Upper lobe of right lung (tissue), 1 donor: Measurements from ENCODE around the gene TNFRSF6B. TPM values are rescaled to one million over a fixed set of nuclear protein-coding genes. Genes with fewer than 3 reads are reported as not detected.

Experiments
- ATAC-seq: fragments of 200-7000 bp; cut with Tn5 transposase; one replicate; pipeline ENCODE4 v1.9.1; 2020; ENCODE audit warnings: mild to moderate bottlenecking, moderate library complexity
- DNase-seq: peaks from one replicate; pipeline ENCODE4 v3.0.0-alpha.2; 2020
- H3K27ac ChIP-seq: fragments of 200-600 bp; one replicate; pipeline ENCODE4 v1.8.0; 2022
- H3K27me3 ChIP-seq: fragments of 200-600 bp; one replicate; pipeline ENCODE4 v1.8.0; 2022; ENCODE audit warnings: mild to moderate bottlenecking
- H3K36me3 ChIP-seq: fragments of 200-600 bp; one replicate; pipeline ENCODE4 v1.8.0; 2022
- H3K4me1 ChIP-seq: fragments of 200-600 bp; one replicate; pipeline ENCODE4 v1.8.0; 2022
- H3K4me3 ChIP-seq: fragments of 200-600 bp; one replicate; pipeline ENCODE4 v1.8.0; 2022; ENCODE audit warnings: mild to moderate bottlenecking
- H3K9me3 ChIP-seq: fragments of 200-600 bp; one replicate; pipeline ENCODE4 v1.8.0; 2022
- intact Hi-C: fragments of 100-400 bp; cut with DNase I; formaldehyde crosslinking; loops from one replicate; pipeline ENCODE4 v1.11.0; 2022
- total RNA-seq: library from RNA; stranded (reverse); fragmentation: NEBNext Ultra II Directional; extraction: Animal tissue kit (Norgen Biotek cat#: 25700); gene quantifications from one replicate; pipeline ENCODE4 v1.2.1, GENCODE V29; 2021
- TF ChIP-seq, protein P1 (sequence below): fragments of 200-600 bp; IDR thresholded peaks from one replicate; pipeline ENCODE4 v1.8.0; 2022; ENCODE audit warnings: antibody characterized with exemption
- donor health status: DM: no; HTN: yes; CAD: no; lungs with severe emphysema.

Gene TNFRSF6B
- total RNA-seq, 1 donor from 2014 or later = 14.4 TPM

DNA sequence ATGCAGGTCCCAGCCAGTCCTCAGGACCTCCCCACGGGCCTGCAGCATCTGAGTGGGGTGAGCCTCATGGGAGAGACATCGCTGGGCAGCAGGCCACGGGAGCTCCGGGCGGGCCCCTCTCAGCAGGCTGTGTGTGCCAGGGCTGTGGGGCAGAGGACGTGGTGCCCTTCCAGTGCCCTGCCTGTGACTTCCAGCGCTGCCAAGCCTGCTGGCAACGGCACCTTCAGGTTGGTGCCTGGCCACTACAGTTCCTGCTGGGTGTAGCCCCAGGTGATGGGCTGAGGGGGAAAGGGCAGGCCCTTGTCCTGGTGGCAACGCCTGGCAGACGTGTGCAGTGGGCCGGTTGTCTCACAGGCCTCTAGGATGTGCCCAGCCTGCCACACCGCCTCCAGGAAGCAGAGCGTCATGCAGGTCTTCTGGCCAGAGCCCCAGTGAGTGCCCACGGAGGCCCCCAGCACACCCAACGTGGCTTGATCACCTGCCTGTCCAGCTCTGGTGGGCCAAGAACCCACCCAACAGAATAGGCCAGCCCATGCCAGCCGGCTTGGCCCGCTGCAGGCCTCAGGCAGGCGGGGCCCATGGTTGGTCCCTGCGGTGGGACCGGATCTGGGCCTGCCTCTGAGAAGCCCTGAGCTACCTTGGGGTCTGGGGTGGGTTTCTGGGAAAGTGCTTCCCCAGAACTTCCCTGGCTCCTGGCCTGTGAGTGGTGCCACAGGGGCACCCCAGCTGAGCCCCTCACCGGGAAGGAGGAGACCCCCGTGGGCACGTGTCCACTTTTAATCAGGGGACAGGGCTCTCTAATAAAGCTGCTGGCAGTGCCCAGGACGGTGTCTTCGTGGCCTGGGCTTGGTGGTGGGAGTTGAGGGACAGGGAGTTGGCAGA lies 787 bp upstream of the TNFRSF6B start:
- ATAC-seq (no peak), DNase-seq (peak; percentile 65)
- Histone ChIP-seq H3K27me3 (no peaks in the 10 kb centered on the region), H3K27ac (no peak overlapping the region), H3K4me3 (no peak overlapping the region), H3K4me1 (peaks cover 16% of the 10 kb centered on the region), H3K36me3 (peaks cover 15% of the 10 kb centered on the region), H3K9me3 (no peaks in the 10 kb centered on the region)
- intact Hi-C loops = no loop called here
- TF ChIP-seq, protein P1, sequence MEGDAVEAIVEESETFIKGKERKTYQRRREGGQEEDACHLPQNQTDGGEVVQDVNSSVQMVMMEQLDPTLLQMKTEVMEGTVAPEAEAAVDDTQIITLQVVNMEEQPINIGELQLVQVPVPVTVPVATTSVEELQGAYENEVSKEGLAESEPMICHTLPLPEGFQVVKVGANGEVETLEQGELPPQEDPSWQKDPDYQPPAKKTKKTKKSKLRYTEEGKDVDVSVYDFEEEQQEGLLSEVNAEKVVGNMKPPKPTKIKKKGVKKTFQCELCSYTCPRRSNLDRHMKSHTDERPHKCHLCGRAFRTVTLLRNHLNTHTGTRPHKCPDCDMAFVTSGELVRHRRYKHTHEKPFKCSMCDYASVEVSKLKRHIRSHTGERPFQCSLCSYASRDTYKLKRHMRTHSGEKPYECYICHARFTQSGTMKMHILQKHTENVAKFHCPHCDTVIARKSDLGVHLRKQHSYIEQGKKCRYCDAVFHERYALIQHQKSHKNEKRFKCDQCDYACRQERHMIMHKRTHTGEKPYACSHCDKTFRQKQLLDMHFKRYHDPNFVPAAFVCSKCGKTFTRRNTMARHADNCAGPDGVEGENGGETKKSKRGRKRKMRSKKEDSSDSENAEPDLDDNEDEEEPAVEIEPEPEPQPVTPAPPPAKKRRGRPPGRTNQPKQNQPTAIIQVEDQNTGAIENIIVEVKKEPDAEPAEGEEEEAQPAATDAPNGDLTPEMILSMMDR = no peak

DNA sequence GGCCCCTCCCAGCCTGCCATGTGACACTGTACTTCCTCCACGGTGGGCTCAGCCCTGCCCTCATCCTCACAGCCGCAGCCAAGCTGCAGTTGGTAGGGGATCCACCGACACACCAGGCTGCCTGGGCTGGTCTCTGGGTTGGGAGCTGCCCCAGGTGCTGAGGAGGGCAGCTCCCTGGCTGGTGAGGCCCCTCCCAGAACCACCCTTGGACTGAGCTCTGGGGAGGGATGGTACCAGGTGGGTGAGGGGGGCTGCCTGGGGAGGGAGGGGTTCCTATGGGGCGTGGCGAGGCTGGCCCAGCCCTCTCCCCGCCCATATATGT lies 185 bp upstream of the TNFRSF6B start:
- intact Hi-C loops = no loop called here
- peaks cover 16% of the 10 kb centered on the region for H3K4me1 ChIP-seq

DNA sequence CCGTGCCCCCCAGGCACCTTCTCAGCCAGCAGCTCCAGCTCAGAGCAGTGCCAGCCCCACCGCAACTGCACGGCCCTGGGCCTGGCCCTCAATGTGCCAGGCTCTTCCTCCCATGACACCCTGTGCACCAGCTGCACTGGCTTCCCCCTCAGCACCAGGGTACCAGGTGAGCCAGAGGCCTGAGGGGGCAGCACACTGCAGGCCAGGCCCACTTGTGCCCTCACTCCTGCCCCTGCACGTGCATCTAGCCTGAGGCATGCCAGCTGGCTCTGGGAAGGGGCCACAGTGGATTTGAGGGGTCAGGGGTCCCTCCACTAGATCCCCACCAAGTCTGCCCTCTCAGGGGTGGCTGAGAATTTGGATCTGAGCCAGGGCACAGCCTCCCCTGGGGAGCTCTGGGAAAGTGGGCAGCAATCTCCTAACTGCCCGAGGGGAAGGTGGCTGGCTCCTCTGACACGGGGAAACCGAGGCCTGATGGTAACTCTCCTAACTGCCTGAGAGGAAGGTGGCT lies 960 bp downstream of the TNFRSF6B start:
- ATAC-seq = no peak
- intact Hi-C loops = no loop called here
- Histone ChIP-seq H3K27ac (no peak overlapping the region), H3K27me3 (no peaks in the 10 kb centered on the region), H3K36me3 (peaks cover 15% of the 10 kb centered on the region), H3K9me3 (no peaks in the 10 kb centered on the region), H3K4me1 (peaks cover 16% of the 10 kb centered on the region), H3K4me3 (peak overlapping the region; percentile 29)
- TF ChIP-seq, protein P1 = no peak
- no peak for DNase-seq

More for the DNA sequence above, 185 bp upstream of the TNFRSF6B start:
- DNase-seq (peak; percentile 62), ATAC-seq (peak; percentile 7)
- Histone ChIP-seq H3K4me3 (peak overlapping the region; percentile 29), H3K27me3 (no peaks in the 10 kb centered on the region), H3K9me3 (no peaks in the 10 kb centered on the region), H3K36me3 (peaks cover 15% of the 10 kb centered on the region), H3K27ac (no peak overlapping the region)
- TF ChIP-seq, protein P1 = no peak

DNA sequence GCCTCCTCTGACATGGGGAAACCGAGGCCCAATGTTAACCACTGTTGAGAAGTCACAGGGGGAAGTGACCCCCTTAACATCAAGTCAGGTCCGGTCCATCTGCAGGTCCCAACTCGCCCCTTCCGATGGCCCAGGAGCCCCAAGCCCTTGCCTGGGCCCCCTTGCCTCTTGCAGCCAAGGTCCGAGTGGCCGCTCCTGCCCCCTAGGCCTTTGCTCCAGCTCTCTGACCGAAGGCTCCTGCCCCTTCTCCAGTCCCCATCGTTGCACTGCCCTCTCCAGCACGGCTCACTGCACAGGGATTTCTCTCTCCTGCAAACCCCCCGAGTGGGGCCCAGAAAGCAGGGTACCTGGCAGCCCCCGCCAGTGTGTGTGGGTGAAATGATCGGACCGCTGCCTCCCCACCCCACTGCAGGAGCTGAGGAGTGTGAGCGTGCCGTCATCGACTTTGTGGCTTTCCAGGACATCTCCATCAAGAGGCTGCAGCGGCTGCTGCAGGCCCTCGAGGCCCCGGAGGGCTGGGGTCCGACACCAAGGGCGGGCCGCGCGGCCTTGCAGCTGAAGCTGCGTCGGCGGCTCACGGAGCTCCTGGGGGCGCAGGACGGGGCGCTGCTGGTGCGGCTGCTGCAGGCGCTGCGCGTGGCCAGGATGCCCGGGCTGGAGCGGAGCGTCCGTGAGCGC lies 1.6 kb downstream of the TNFRSF6B start:
- Histone ChIP-seq H3K36me3 (peaks cover 15% of the 10 kb centered on the region), H3K9me3 (no peaks in the 10 kb centered on the region), H3K4me1 (peaks cover 16% of the 10 kb centered on the region), H3K27ac (no peak overlapping the region), H3K27me3 (no peaks in the 10 kb centered on the region), H3K4me3 (peak overlapping the region; percentile 29)
- DNase-seq (no peak), ATAC-seq (no peak)
- intact Hi-C loops = no loop called here
- TF ChIP-seq, protein P1 = no peak

DNA sequence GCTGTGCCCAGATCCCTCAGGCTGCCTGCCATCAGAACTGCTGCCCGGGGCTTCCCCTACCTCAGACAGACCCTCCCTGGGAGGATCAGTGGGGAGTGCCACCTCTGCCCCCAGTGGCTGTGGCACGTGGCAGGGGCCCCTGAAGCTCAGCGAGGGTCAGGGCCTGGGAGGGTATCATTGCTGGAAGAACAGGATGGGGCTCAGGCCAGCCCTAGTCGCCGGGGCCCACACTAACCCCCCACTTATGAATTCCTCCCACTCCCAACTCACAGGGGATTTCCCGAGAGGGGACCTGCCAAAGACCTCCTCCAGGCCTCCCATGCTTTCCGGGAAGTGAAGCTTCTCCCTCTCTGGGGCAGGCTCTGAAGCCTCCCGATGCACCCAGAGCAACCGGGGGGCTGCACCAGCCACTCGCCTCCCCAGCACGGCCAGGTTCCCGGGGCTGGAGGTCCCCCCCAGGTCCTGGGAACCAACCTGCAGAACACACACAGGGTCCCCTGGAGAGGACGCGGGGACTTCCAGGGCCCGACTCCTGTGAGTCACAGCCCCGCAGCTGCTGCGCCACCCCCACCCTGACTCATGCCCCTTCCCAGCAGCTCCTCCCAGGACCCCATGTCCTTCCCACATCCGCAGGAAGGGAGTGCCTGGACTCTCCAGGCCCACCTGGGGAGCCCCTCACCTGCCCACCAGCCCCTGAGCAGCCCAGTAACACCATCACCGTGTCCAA lies 2.5 kb downstream of the TNFRSF6B start:
- Histone ChIP-seq H3K4me1 (peaks cover 16% of the 10 kb centered on the region), H3K4me3 (no peak overlapping the region), H3K36me3 (peaks cover 20% of the 10 kb centered on the region), H3K9me3 (no peaks in the 10 kb centered on the region), H3K27ac (peak overlapping the region; percentile 60), H3K27me3 (no peaks in the 10 kb centered on the region)
- intact Hi-C loops = no loop called here
- TF ChIP-seq, protein P1 = no peak
- DNase-seq (peak; percentile 67), ATAC-seq (peak; percentile 2)
